Heart right ventricle (tissue), 16 donors: ENCODE results near the gene CENPP. TPM values are rescaled to one million over a fixed set of nuclear protein-coding genes. Genes with fewer than 3 reads are reported as not detected.

Experiments
- ATAC-seq, 8 donors: fragments of 200-7000 bp; cut with Tn5 transposase; one replicate each; pipeline ENCODE4 v1.9.1; 2020; ENCODE audit warnings: mild to moderate bottlenecking in 8 of 8, moderate library complexity in 8 of 8, moderate number of reproducible peaks in 1 of 8
- DNase-seq, 2 donors: peaks; one replicate each; pipeline ENCODE4 v3.0.0-alpha.2; 2020
- H3K27ac ChIP-seq, 10 donors: fragments of 200-600 bp; sonication (generic) in 2 of 10; one replicate each; pipeline versions ENCODE4 v1.5.0 to v1.8.0; 2020 to 2022; ENCODE audit warnings: mild to moderate bottlenecking in 3 of 10
- H3K27me3 ChIP-seq, 7 donors: fragments of 200-600 bp; one replicate each; pipeline ENCODE4 v1.8.0; 2021 to 2022; ENCODE audit warnings: mild to moderate bottlenecking in 2 of 7
- H3K36me3 ChIP-seq, 9 donors: fragments of 200-600 bp; sonication (generic) in 1 of 9; one replicate each; pipeline versions ENCODE4 v1.5.0 to v1.8.0; 2020 to 2022; ENCODE audit warnings: mild to moderate bottlenecking in 2 of 9
- H3K4me1 ChIP-seq, 9 donors: fragments of 200-600 bp; sonication (generic) in 1 of 9; one replicate each; pipeline versions ENCODE4 v1.5.0 to v1.8.0; 2020 to 2022; ENCODE audit warnings: mild to moderate bottlenecking in 4 of 9
- H3K4me3 ChIP-seq, 10 donors: fragments of 200-600 bp; sonication (generic) in 2 of 10; one replicate each; pipeline versions ENCODE4 v1.5.0 to v1.8.0; 2020 to 2022; ENCODE audit warnings: mild to moderate bottlenecking in 7 of 10, moderate library complexity in 2 of 10
- H3K9me3 ChIP-seq, 11 donors: fragments of 200-600 bp in 10 of 11; sonication (generic) in 2 of 11; one replicate each; pipeline versions ENCODE4 v1.5.0 to v1.8.0; 2013 to 2022; ENCODE audit warnings: mild to moderate bottlenecking in 2 of 11, control low read depth in 1 of 11, moderate library complexity in 1 of 11
- WGBS, 2 donors: extraction: QIAGEN DNeasy Blood & Tissue Kit; methylation state at CpG; one replicate each; pipeline ENCODE4 v1.1.7; 2013; ENCODE audit warnings: inconsistent platforms in 1 of 2; 5-methylcytosine and 5-hydroxymethylcytosine counted together
- intact Hi-C, 10 donors: fragments of 100-400 bp; cut with DNase I; formaldehyde crosslinking; loops; one replicate each; pipeline versions ENCODE4 v1.11.1 to v1.14.2; 2022
- polyA plus RNA-seq, 2 donors: library from polyadenylated mRNA; stranded (reverse); fragments of 200-250 nt; gene quantifications; one replicate each; pipeline ENCODE4 v1.2.3, GENCODE V29; 2013
- total RNA-seq, 10 donors: library from RNA; stranded (reverse); fragmentation: NEBNext Ultra II Directional in 3 of 10; extraction: Animal tissue kit (Norgen Biotek cat#: 25700) in 3 of 10; gene quantifications; one replicate each; pipeline versions ENCODE4 v1.2.1 to v1.2.4, GENCODE V29; 2021 to 2023
- TF ChIP-seq, protein P1 (sequence below), 9 donors: fragments of 200-600 bp; sonication (generic) in 2 of 9; IDR thresholded peaks; one replicate each; pipeline versions ENCODE4 v1.5.0 to v1.8.0; 2021 to 2022; ENCODE audit warnings: antibody characterized with exemption in 9 of 9, mild to moderate bottlenecking in 5 of 9, moderate library complexity in 1 of 9
- donor health status: Arrhythmogenic right ventricular cardiomyopathy.
- donor health status: ischemic (EF 13 %, LVEDD 7.1; RV severe dilation, severe dysfunction).
- donor health status: healthy with polysubstance abuse.
- donor health status: DM: no; HTN: yes; CAD: no.
- donor health status: DM: no; HTN: no; CAD: no.
- donor health status: ischemic (EF 25% LVEDD 6.9; RV normal size, moderate dysfunction).
- donor health status: ischemic (EF 25% LVEDD 5.7; RV mildly dilated, moderate dysfunction).
- donor health status: healthy.
- donor health status: DM: yes; HTN: yes; CAD: no.
- donor health status: Ischemic cardiomyopathy.
- donor health status: ischemic (EF 35%, LVEDD 5.7; RV mildly dilated, moderate dysfunction).
- donor health status: nonischemic (EF 11% LVEDD 7.7; RV severe dilation, severe dysfunction).
- donor health status: DM: yes; HTN: yes; CAD: no.
- donor health status: PGD.
- donor health status: ischemic (EF 29% LVEDD 5.4; RV normal size, mild dysfunction).
- donor health status: nonischemic (EF 23%, LVEDD 6.1; RV moderate dilation, normal function).

The CENPP gene
- total and polyA plus RNA-seq, 12 donors: 1.3 to 5.2 (median 2.8) TPM

DNA sequence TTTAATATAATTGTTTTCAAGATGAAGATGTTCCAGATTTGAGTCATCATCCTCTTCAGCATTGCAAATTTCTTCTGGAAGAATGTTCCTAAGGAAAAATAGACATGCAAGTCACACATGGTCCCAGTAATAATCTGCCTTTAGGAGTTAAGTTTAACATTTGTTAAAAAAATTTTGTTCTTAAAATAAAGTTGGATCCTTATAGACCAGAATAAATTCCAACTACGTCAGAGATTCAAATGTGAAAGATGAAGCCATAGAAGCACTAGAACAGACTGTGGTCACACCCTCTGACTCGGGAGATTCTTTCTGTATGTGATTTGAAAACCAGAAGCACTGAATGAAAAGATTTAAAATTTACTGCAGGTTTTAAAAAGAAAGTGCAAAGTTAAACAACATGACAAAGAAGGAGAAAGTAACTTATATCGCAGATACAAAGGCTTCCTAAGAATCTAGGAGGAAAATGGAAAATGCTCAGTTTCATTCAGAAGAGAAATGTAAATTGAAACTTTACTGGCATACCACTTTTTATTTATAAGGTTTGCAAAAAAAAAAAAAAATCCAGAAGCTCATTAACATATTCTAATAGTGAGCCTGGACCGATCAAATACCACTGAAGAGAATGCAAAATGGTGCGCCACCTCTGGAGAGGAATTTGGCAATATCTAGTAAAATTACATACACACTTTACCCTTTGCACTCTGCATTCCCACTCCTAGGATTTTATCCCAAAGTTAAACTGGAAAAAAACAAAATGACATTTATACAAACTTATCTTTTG lies 170.8 kb downstream of the CENPP start:
- peaks cover 0 to 27% (median 0%) of the 10 kb centered on the region in 9 donors for H3K36me3 ChIP-seq
- H3K27ac ChIP-seq: peak overlapping the region in 1 of 10 donors; percentile 5
- H3K9me3 ChIP-seq: no peaks in the 10 kb centered on the region
- intact Hi-C loops: no loop called here
- H3K27me3 ChIP-seq: no peaks in the 10 kb centered on the region
- H3K4me3 ChIP-seq: no peak overlapping the region
- H3K4me1 ChIP-seq: peaks cover 0 to 17% (median 0%) of the 10 kb centered on the region in 9 donors
- ATAC-seq (peak in 1 of 8 donors; percentile 38), DNase-seq (no peak)
- 78 to 79% methylated on average over 5 of the region's 5 CpGs for WGBS, 2 donors
- TF ChIP-seq, protein P1, sequence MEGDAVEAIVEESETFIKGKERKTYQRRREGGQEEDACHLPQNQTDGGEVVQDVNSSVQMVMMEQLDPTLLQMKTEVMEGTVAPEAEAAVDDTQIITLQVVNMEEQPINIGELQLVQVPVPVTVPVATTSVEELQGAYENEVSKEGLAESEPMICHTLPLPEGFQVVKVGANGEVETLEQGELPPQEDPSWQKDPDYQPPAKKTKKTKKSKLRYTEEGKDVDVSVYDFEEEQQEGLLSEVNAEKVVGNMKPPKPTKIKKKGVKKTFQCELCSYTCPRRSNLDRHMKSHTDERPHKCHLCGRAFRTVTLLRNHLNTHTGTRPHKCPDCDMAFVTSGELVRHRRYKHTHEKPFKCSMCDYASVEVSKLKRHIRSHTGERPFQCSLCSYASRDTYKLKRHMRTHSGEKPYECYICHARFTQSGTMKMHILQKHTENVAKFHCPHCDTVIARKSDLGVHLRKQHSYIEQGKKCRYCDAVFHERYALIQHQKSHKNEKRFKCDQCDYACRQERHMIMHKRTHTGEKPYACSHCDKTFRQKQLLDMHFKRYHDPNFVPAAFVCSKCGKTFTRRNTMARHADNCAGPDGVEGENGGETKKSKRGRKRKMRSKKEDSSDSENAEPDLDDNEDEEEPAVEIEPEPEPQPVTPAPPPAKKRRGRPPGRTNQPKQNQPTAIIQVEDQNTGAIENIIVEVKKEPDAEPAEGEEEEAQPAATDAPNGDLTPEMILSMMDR (IDR thresholded peaks at IDR 0.05): no peak

DNA sequence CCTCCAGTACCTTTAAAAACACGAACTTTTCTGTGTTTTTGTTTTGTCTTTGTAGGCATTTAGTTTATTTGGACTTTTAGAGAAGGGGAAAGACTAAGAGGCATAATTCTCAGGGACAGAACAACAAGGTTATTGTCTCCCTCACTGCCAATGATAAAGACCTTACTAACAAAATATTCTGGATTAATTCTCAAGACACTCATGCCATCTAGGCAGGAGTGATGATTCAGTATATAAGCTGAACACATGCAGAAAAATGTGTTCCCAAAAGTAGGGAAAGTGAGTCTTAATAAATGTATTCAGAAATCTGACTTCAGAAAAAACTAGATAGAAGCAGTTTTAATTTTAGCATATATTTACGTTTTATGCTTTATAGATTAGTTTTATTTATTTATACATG lies 173.9 kb downstream of the CENPP start:
- Histone ChIP-seq H3K4me3 (no peak overlapping the region), H3K4me1 (peaks cover 0 to 31% (median 7%) of the 10 kb centered on the region in 9 donors), H3K36me3 (peaks cover 0 to 18% (median 0%) of the 10 kb centered on the region in 9 donors), H3K9me3 (no peaks in the 10 kb centered on the region), H3K27me3 (no peaks in the 10 kb centered on the region), H3K27ac (peak overlapping the region in 1 of 10 donors; percentile 19)
- TF ChIP-seq, protein P1 (IDR thresholded peaks at IDR 0.05): no peak
- DNase-seq: no peak
- ATAC-seq: no peak
- intact Hi-C loops: loop anchor here in 3 of 10 donors (10.0 kb wide), 3 partner anchors 95 to 135 kb away; no protein-coding TSS in a partner anchor
- 69 to 87% methylated on average over 2 of the region's 2 CpGs for WGBS, 2 donors

DNA sequence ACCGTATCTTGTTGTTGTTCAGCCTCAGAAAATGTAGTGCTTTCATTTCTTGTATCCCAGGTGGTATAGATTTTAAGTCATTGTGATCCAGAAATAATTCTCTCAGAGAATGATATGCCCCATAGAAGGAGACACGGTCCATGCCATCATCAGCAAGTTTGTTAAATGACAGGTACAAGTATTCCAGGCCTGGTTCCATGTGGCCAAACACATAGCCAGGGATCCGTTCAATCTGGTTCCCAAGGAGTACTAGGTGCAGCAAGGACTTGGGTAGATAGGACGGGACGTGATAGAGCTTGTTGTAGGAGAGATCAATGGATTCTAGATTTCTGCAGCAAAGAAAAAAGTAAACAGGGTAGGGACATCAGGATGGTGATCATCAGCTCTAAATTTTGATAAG lies 175.0 kb downstream of the CENPP start:
- Histone ChIP-seq H3K27me3 (no peaks in the 10 kb centered on the region), H3K4me1 (peaks cover 0 to 41% (median 11%) of the 10 kb centered on the region in 9 donors), H3K36me3 (peaks cover 0 to 11% (median 0%) of the 10 kb centered on the region in 9 donors), H3K27ac (no peak overlapping the region), H3K9me3 (no peaks in the 10 kb centered on the region), H3K4me3 (no peak overlapping the region)
- DNase-seq: no peak
- TF ChIP-seq, protein P1 (IDR thresholded peaks at IDR 0.05): no peak
- ATAC-seq: peak in 3 of 8 donors; percentile 44 to 61 (median 46)
- WGBS, 2 donors: 63 to 76% methylated on average over 5 of the region's 5 CpGs
- intact Hi-C loops: loop anchor here in 3 of 10 donors (10.0 kb wide), 3 partner anchors 94 to 134 kb away; no protein-coding TSS in a partner anchor

DNA sequence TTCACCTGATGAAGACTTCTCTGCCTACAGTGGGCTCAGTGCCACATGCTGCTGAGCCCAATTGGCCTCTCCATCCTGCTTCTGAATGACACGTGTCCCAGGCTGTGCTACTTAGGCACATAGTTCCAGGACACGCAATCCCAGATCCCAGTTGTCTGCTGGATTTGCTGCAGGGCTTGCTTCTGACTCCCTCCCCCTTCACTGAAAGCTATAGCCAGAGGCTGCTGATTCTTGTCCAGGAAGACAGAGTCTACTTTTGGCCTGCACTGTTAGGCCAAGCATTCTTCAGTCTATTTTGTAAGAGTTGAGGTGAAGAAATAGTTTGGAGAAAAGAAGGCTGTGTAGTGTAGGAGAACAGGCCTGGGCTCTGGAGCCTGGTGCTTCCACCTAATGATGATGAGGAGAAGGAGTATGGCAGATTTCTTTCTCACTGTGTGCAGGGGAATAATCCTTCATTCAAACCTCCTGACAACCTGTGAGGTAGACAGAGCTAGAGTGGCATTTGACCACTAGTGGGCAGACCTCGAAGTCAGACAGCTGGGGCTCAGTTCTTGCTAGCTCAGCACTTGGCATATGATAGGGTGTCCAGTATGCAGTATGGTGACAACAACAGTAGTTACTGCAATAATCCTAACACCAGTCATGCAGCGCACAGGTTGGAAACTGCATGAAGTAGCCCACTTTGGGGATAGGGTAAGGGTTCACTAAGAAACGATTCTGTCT lies 176.1 kb downstream of the CENPP start:
- Histone ChIP-seq H3K4me3 (no peak overlapping the region), H3K27me3 (no peaks in the 10 kb centered on the region), H3K9me3 (no peaks in the 10 kb centered on the region), H3K4me1 (peaks cover 2 to 51% (median 20%) of the 10 kb centered on the region in 9 donors), H3K36me3 (peaks cover 0 to 4% (median 0%) of the 10 kb centered on the region in 9 donors), H3K27ac (peak overlapping the region in 4 of 10 donors; percentile 1 to 67 (median 16))
- whole genome bisulfite sequencing, 2 donors: 70 to 78% methylated on average over 5 of the region's 5 CpGs
- intact Hi-C loops: loop anchor here in 3 of 10 donors (10.0 kb wide), 3 partner anchors 93 to 133 kb away; no protein-coding TSS in a partner anchor
- ATAC-seq (peak; percentile 55 to 85 (median 76)), DNase-seq (no peak)
- TF ChIP-seq, protein P1 (IDR thresholded peaks at IDR 0.05): peak in 7 of 9 donors; percentile 42 to 56 (median 45)
